H1 (cell line): ENCODE results near the gene GALNT2. TPM values are rescaled to one million over a fixed set of nuclear protein-coding genes. Genes with fewer than 3 reads are reported as not detected.

Experiments
- CTCF ChIA-PET: fragments of 300-600 bp; sonication (Branson Sonifier 250); formaldehyde crosslinking; loops from one replicate; lab custom pipeline; 2021; ENCODE audit not compliant: partially characterized antibody; lab: Charles Lee
- POLR2A ChIA-PET: fragments of 300-600 bp; sonication (Branson Sonifier 250); formaldehyde crosslinking; loops from one replicate; lab custom pipeline; 2021; ENCODE audit warnings: inconsistent platforms; ENCODE audit not compliant: partially characterized antibody; lab: Charles Lee
- DNase-seq, 2 experiments: peaks; one replicate each; pipeline versions ENCODE4 v3.0.0 to v3.0.0-alpha.2; 2010 to 2022; ENCODE audit warnings: low spot score in 2 of 2, low read depth in 1 of 2, mixed read lengths in 1 of 2
- FAIRE-seq: peaks from 2 replicates; lab custom pipeline; 2011; peaks lifted over from hg19 to GRCh38; lab: Jason Lieb, UNC
- H2AFZ ChIP-seq: 2 replicates; pipeline ENCODE4 v1.8.1; 2012; ENCODE audit warnings: low read length, inconsistent platforms
- H2AK5ac ChIP-seq: 2 replicates; pipeline ENCODE4 v1.6.1; 2013; ENCODE audit warnings: low read depth, low read length
- H2BK120ac ChIP-seq: replicated peaks from 2 replicates; pipeline ENCODE3; 2013; ENCODE audit warnings: low read depth, low read length, inconsistent platforms
- H2BK12ac ChIP-seq: 2 replicates; pipeline ENCODE4 v1.6.1; 2013; ENCODE audit warnings: low read depth, low read length
- H2BK15ac ChIP-seq: 2 replicates; pipeline ENCODE4 v1.6.1; 2013; ENCODE audit warnings: low read length
- H2BK20ac ChIP-seq: 2 replicates; pipeline ENCODE4 v1.6.1; 2013; ENCODE audit warnings: low read length
- H2BK5ac ChIP-seq: 2 replicates; pipeline ENCODE4 v1.6.1; 2013; ENCODE audit warnings: low read depth, low read length
- H3K14ac ChIP-seq: 2 replicates; pipeline ENCODE4 v1.6.1; 2013; ENCODE audit warnings: inconsistent platforms; ENCODE audit not compliant: insufficient read length
- H3K18ac ChIP-seq: 2 replicates; pipeline ENCODE4 v1.6.1; 2013; ENCODE audit warnings: low read length; ENCODE audit errors: extremely low read depth
- H3K23ac ChIP-seq: 2 replicates; pipeline ENCODE4 v1.6.1; 2013; ENCODE audit warnings: inconsistent platforms; ENCODE audit not compliant: insufficient read length
- H3K23me2 ChIP-seq: 2 replicates; pipeline ENCODE4 v1.6.1; 2013; ENCODE audit warnings: low read depth, low read length
- H3K27ac ChIP-seq: 2 replicates; pipeline ENCODE4 v1.6.1; 2011; ENCODE audit warnings: low read depth, low read length, inconsistent platforms
- H3K27me3 ChIP-seq, 4 experiments: replicated peaks in 1 of 4; 1 replicate in 1 of 4; 2 replicates in 3 of 4; pipeline versions ENCODE4 v1.6.1 to v1.8.1; 2011 to 2013; ENCODE audit warnings: low read length in 3 of 4, mild to moderate bottlenecking in 3 of 4, inconsistent platforms in 2 of 4, mixed read lengths in 2 of 4, moderate library complexity in 1 of 4; ENCODE audit not compliant: control insufficient read depth in 3 of 4, insufficient read depth in 3 of 4; ENCODE audit errors: extremely low read depth in 1 of 4
- H3K36me3 ChIP-seq, 4 experiments: 2 replicates each; pipeline versions ENCODE4 v1.6.1 to v1.8.1; 2011 to 2013; ENCODE audit warnings: mild to moderate bottlenecking in 4 of 4, low read length in 3 of 4, moderate library complexity in 2 of 4, control low read depth in 1 of 4, inconsistent platforms in 1 of 4; ENCODE audit not compliant: insufficient read depth in 4 of 4, control insufficient read depth in 2 of 4
- H3K4ac ChIP-seq: replicated peaks from 2 replicates; pipeline ENCODE3; 2013; ENCODE audit warnings: low read length, low read depth, mixed read lengths, inconsistent platforms; ENCODE audit not compliant: insufficient read length
- H3K4me1 ChIP-seq, 4 experiments: replicated peaks in 1 of 4; 1 replicate in 1 of 4; 2 replicates in 3 of 4; pipeline versions ENCODE4 v1.6.1 to v1.8.1; 2011 to 2013; ENCODE audit warnings: low read length in 3 of 4, inconsistent platforms in 2 of 4, mixed read lengths in 1 of 4; ENCODE audit not compliant: insufficient read depth in 4 of 4, control insufficient read depth in 3 of 4
- H3K4me2 ChIP-seq, 2 experiments: 2 replicates each; pipeline versions ENCODE4 v1.6.1 to v1.8.1; 2011 to 2013; ENCODE audit warnings: low read depth in 2 of 2, low read length in 2 of 2, control low read depth in 1 of 2, inconsistent platforms in 1 of 2, mild to moderate bottlenecking in 1 of 2; ENCODE audit not compliant: insufficient read depth in 1 of 2
- H3K4me3 ChIP-seq, 4 experiments: fragments of 200-600, 300-600 bp in 1 of 4; sonication (generic), shearing (Covaris generic), sonication (Bioruptor Twin) in 1 of 4; 2 replicates each; pipeline versions ENCODE4 v1.5.1 to v1.8.1; 2011 to 2016; ENCODE audit warnings: low read length in 4 of 4, low read depth in 3 of 4, control low read depth in 2 of 4, inconsistent platforms in 2 of 4, mild to moderate bottlenecking in 2 of 4, mixed read lengths in 1 of 4, moderate library complexity in 1 of 4; ENCODE audit not compliant: insufficient read depth in 2 of 4; ENCODE audit errors: extremely low read depth in 1 of 4
- H3K56ac ChIP-seq: replicated peaks from 2 replicates; pipeline ENCODE3; 2013; ENCODE audit warnings: low read depth, mild to moderate bottlenecking, mixed read lengths, low read length, inconsistent platforms; ENCODE audit not compliant: insufficient read length
- H3K79me1 ChIP-seq: 2 replicates; pipeline ENCODE4 v1.6.1; 2013; ENCODE audit warnings: low read depth, low read length, control low read depth
- H3K79me2 ChIP-seq, 2 experiments: 2 replicates each; pipeline versions ENCODE4 v1.6.1 to v1.8.1; 2012 to 2013; ENCODE audit warnings: low read length in 2 of 2, mild to moderate bottlenecking in 2 of 2, inconsistent platforms in 1 of 2; ENCODE audit not compliant: insufficient read depth in 2 of 2, control insufficient read depth in 1 of 2
- H3K9ac ChIP-seq, 4 experiments: replicated peaks in 1 of 4; 1 replicate in 1 of 4; 2 replicates in 3 of 4; pipeline versions ENCODE4 v1.6.1 to v1.8.1; 2011 to 2013; ENCODE audit warnings: low read depth in 3 of 4, low read length in 3 of 4, control low read depth in 2 of 4, mild to moderate bottlenecking in 2 of 4, moderate library complexity in 2 of 4, inconsistent platforms in 1 of 4; ENCODE audit errors: extremely low read depth in 1 of 4
- H3K9me3 ChIP-seq, 2 experiments: 2 replicates each; pipeline versions ENCODE4 v1.6.1 to v1.8.1; 2012 to 2013; ENCODE audit warnings: mild to moderate bottlenecking in 2 of 2, moderate library complexity in 2 of 2, control low read depth in 1 of 2, inconsistent platforms in 1 of 2, low read depth in 1 of 2, low read length in 1 of 2, mixed read lengths in 1 of 2; ENCODE audit not compliant: insufficient read depth in 2 of 2
- H4K20me1 ChIP-seq, 2 experiments: replicated peaks in 1 of 2; 2 replicates each; pipeline versions ENCODE3 to v1.8.1; 2011 to 2013; ENCODE audit warnings: inconsistent platforms in 2 of 2, low read length in 2 of 2, mild to moderate bottlenecking in 1 of 2; ENCODE audit not compliant: insufficient read depth in 2 of 2, control insufficient read depth in 1 of 2
- H4K5ac ChIP-seq: 2 replicates; pipeline ENCODE4 v1.6.1; 2013; ENCODE audit warnings: low read length, low read depth, mixed read lengths, inconsistent platforms; ENCODE audit not compliant: insufficient read length
- H4K8ac ChIP-seq: 2 replicates; pipeline ENCODE4 v1.8.0; 2013; ENCODE audit warnings: mild to moderate bottlenecking, moderate library complexity, low read length, inconsistent platforms; ENCODE audit not compliant: insufficient read depth; ENCODE audit errors: extremely low read depth
- H4K91ac ChIP-seq: replicated peaks from 2 replicates; pipeline ENCODE3; 2013; ENCODE audit warnings: low read length, mixed read lengths, inconsistent platforms; ENCODE audit not compliant: insufficient read length
- EZH2 ChIP-seq: fragments of 200-600 bp; sonication (generic); IDR thresholded peaks from 2 replicates; pipeline ENCODE4 v1.7.1; 2012; ENCODE audit warnings: low read depth, mild to moderate bottlenecking, moderate library complexity, low read length, inconsistent platforms; ENCODE audit not compliant: severe bottlenecking
- SIRT6 ChIP-seq: IDR thresholded peaks from one replicate; pipeline ENCODE4 v1.7.1; 2012; ENCODE audit warnings: low read length, inconsistent platforms
- WGBS, 2 experiments: shearing (Covaris generic) in 1 of 2; methylation state at CpG; one replicate each; pipeline versions ENCODE4 v1.1.6 to v1.1.7; 2013 to 2015; ENCODE audit warnings: low lambda C conversion rate in 2 of 2, mixed read lengths in 2 of 2, inconsistent platforms in 1 of 2, low coverage in 1 of 2, missing lambda C conversion rate in 1 of 2; ENCODE audit not compliant: insufficient replicate concordance in 2 of 2, insufficient coverage in 1 of 2, insufficient read length in 1 of 2; ENCODE audit errors: extremely low coverage in 1 of 2, missing lambda C conversion rate in 1 of 2; 5-methylcytosine and 5-hydroxymethylcytosine counted together
- polyA plus RNA-seq, 7 experiments: library from polyadenylated mRNA; depleted of rRNA in 3 of 7; stranded (reverse) in 5 of 7; unstranded in 2 of 7; fragments of >200 nt in 5 of 7; fragments of 200-250 nt in 2 of 7; gene quantifications; 1 replicate in 5 of 7; 2 replicates in 1 of 7; 4 replicates in 1 of 7; pipeline versions ENCODE4 v1.2.1 to v1.2.3, GENCODE V29; 2011 to 2013; ENCODE audit warnings: missing spikeins in 2 of 7, mixed read lengths in 2 of 7
- total RNA-seq: library from RNA; stranded (reverse); fragmentation: NEBNext Ultra II Directional; extraction: Animal tissue kit (Norgen Biotek cat#: 25700); gene quantifications from 2 replicates; pipeline ENCODE4 v1.2.1, GENCODE V29; 2021

Gene GALNT2
- total and polyA plus RNA-seq, 2 of the 8 experiments (the other 6 are each of a cell fraction or from before 2014, with no cell fraction given) = 34.5 to 75.3 TPM

- no peak overlapping the region for H2AFZ ChIP-seq
- no peak overlapping the region for H4K91ac ChIP-seq
- H4K20me1 ChIP-seq = no peaks in the 10 kb centered on the region
- FAIRE-seq (no peak), DNase-seq (no peak)
- H3K4me1 ChIP-seq = peaks cover 0 to 2% (median 0%) of the 10 kb centered on the region in 4 experiments; a peak in 1 of 7 replicates
- no peak overlapping the region for H3K27ac ChIP-seq
- no peak overlapping the region for H3K9ac ChIP-seq
- no peaks in the 10 kb centered on the region for H3K79me1 ChIP-seq
- H2AK5ac ChIP-seq = no peak overlapping the region
- no peak overlapping the region for H2BK120ac ChIP-seq
- no peak overlapping the region for H3K14ac ChIP-seq
- no peak overlapping the region for H3K23ac ChIP-seq
- H3K4me2 ChIP-seq = no peak overlapping the region
- H2BK15ac ChIP-seq = no peak overlapping the region
- no peak overlapping the region for H2BK12ac ChIP-seq
- H3K36me3 ChIP-seq = no peaks in the 10 kb centered on the region
- H4K8ac ChIP-seq = no peak overlapping the region
- no peak overlapping the region for H3K56ac ChIP-seq
- CTCF ChIA-PET = interaction anchor here (0.7 to 1.5 kb wide), 3 partner anchors 139 to 640 kb away, joined by 3 to 4 read pairs (median 3); no protein-coding TSS in a partner anchor
- H3K27me3 ChIP-seq = no peaks in the 10 kb centered on the region
- no peak overlapping the region for H3K4me3 ChIP-seq
- TF ChIP-seq SIRT6 (no peak), EZH2 (no peak)
- H3K79me2 ChIP-seq = no peaks in the 10 kb centered on the region
- no peaks in the 10 kb centered on the region for H3K23me2 ChIP-seq
- H4K5ac ChIP-seq = no peak overlapping the region
- H2BK20ac ChIP-seq = no peak overlapping the region
- no peak overlapping the region for H3K18ac ChIP-seq
- POLR2A ChIA-PET = no interaction called here
- no peak overlapping the region for H2BK5ac ChIP-seq
- 79% methylated on average over 4 of the region's 4 CpGs; no CpG with 5 or more reads in 1 of the 2 experiments for WGBS, 2 experiments
- no peaks in the 10 kb centered on the region for H3K9me3 ChIP-seq
- no peak overlapping the region for H3K4ac ChIP-seq
These were observed 240.2 kb downstream of the GALNT2 start for GRCh38 chr1:230307213-230307612.
